ENCODE data around the gene ACTL10. TPM values are rescaled to one million over a fixed set of nuclear protein-coding genes. Genes with fewer than 3 reads are reported as not detected.

ACTL10 gene
- total RNA-seq, 1 donor from 2014 or later = 2.8 TPM

GRCh38 chr20:33647603-33648395 is 18.9 kb upstream of the ACTL10 start:
- Mint-ChIP-seq H3K27ac (no peak overlapping the region), H3K36me3 (ENCODE audit: low read depth) (peaks cover 30% of the 10 kb centered on the region), H3K4me3 (no peak overlapping the region), H3K4me1 (peaks cover 9% of the 10 kb centered on the region), H3K9me3 (no peaks in the 10 kb centered on the region), H3K27me3 (no peaks in the 10 kb centered on the region)
- intact Hi-C loops (cut with micrococcal nuclease) = no loop called here
- ATAC-seq (ENCODE audit: low read depth) = no peak
- DNase-seq = no peak
- ChIA-PET POLR2A (no interaction called here), CTCF (interaction anchor here (1.8 kb wide), 1 partner anchor 190 kb away, joined by 6 read pairs; no protein-coding TSS in a partner anchor)
- no peak for TF ChIP-seq CTCF (IDR thresholded peaks at IDR 0.05)

- no peaks in the 10 kb centered on the region for H3K27me3 Mint-ChIP-seq
- CTCF ChIA-PET = interaction anchor here (0.6 to 1.8 kb wide), 2 partner anchors 191 to 520 kb away, joined by 3 to 6 read pairs; no protein-coding TSS in a partner anchor
- POLR2A ChIA-PET = no interaction called here
- DNase-seq (no peak), ATAC-seq (ENCODE audit: low read depth) (no peak)
- no peak for TF ChIP-seq CTCF (IDR thresholded peaks at IDR 0.05)
- peaks cover 24% of the 10 kb centered on the region for H3K36me3 Mint-ChIP-seq (ENCODE audit: low read depth)
- no peak overlapping the region for H3K27ac Mint-ChIP-seq
- H3K4me3 Mint-ChIP-seq = no peak overlapping the region
- H3K4me1 Mint-ChIP-seq = peaks cover 16% of the 10 kb centered on the region
- H3K9me3 Mint-ChIP-seq = no peaks in the 10 kb centered on the region
- intact Hi-C loops (cut with micrococcal nuclease) = no loop called here
Observed at GRCh38 chr20:33648396-33649004, 18.2 kb upstream of the ACTL10 start.

GRCh38 chr20:33649201-33649681 is 17.5 kb upstream of the ACTL10 start:
- DNase-seq (no peak), ATAC-seq (ENCODE audit: low read depth) (no peak)
- no peaks in the 10 kb centered on the region for H3K9me3 Mint-ChIP-seq
- no peaks in the 10 kb centered on the region for H3K27me3 Mint-ChIP-seq
- intact Hi-C loops (cut with micrococcal nuclease) = no loop called here
- no peak for TF ChIP-seq CTCF (IDR thresholded peaks at IDR 0.05)
- H3K4me1 Mint-ChIP-seq = peaks cover 17% of the 10 kb centered on the region
- no peak overlapping the region for H3K4me3 Mint-ChIP-seq
- CTCF ChIA-PET = no interaction called here
- no peak overlapping the region for H3K27ac Mint-ChIP-seq
- peaks cover 20% of the 10 kb centered on the region for H3K36me3 Mint-ChIP-seq (ENCODE audit: low read depth)
- POLR2A ChIA-PET = interaction anchor here (0.6 kb wide), 1 partner anchor 17 kb away, joined by 5 read pairs; the partner anchor contains the start of gene ACTL10

- Mint-ChIP-seq H3K27me3 (no peaks in the 10 kb centered on the region), H3K36me3 (ENCODE audit: low read depth) (peaks cover 10% of the 10 kb centered on the region), H3K4me3 (no peak overlapping the region), H3K9me3 (no peaks in the 10 kb centered on the region), H3K27ac (no peak overlapping the region), H3K4me1 (peaks cover 17% of the 10 kb centered on the region)
- no peak for TF ChIP-seq CTCF (IDR thresholded peaks at IDR 0.05)
- DNase-seq (no peak), ATAC-seq (ENCODE audit: low read depth) (no peak)
- intact Hi-C loops (cut with micrococcal nuclease) = no loop called here
- POLR2A ChIA-PET = no interaction called here
- CTCF ChIA-PET = no interaction called here
Observed at GRCh38 chr20:33650111-33650752, 16.5 kb upstream of the ACTL10 start.
